GM12865 (cell line): ENCODE measurements around the gene PRM3.

Experiments used
- DNase-seq: peaks from one replicate; pipeline ENCODE4 v3.0.0; 2010; ENCODE audit warnings: low read depth
- H3K4me3 ChIP-seq: 2 replicates; pipeline ENCODE4 v1.5.1; 2011; ENCODE audit warnings: mild to moderate bottlenecking, low read depth, low read length, control low read depth
- TF ChIP-seq, protein P1 (sequence below): IDR thresholded peaks from 2 replicates; pipeline ENCODE4 v1.5.1; 2011; ENCODE audit warnings: low read length, control low read depth, low read depth, inconsistent platforms; ENCODE audit not compliant: insufficient read depth; ENCODE audit errors: missing control alignments

The PRM3 gene

DNA sequence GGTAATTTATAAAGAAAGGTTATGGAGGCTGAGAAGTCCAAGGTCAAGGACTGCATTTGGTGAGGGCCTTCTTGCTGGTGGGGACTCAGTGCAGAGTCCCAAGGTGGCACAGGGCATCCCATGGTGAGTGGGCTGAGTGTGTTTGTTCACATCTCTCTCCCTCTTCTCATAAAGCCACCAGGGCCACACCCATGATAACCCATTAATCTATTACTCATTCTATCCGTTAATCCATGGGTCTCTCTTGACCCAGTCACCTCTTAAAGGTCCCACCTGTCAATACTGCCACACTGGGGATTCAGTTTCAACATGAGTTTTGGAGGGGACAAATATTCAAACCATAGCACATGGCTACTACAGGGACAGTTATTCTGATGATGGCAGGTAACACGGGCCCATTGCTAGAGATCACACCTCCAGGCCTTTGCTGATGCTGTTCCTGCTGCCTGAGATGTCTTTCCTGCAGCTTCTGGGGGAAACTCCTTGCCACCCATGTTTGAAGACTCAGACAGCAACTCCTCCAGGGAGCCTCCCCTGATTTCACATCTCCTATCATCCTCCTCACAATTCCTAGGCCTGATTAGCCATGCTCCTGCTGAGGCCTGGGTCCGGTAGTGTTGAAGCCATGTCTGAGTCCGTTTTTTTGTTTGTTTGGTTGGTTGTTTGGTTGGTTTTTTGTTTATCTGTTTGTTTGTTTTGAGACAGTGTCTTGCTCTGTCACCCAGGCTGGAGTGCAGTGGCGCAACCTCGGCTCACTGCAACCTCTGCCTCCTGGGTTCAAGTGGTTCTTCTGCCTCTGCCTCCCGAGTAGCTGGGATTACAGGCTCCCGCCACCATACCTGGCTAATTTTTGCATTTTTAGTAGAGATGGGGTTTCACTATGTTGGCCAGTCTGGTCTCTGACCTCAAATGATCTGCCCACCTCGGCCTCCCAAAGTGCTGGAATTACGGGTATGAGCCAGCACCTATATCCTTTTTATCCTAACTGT, 33.5 kb downstream of the PRM3 start:
- no peak overlapping the region for H3K4me3 ChIP-seq
- DNase-seq: no peak
- TF ChIP-seq, protein P1, sequence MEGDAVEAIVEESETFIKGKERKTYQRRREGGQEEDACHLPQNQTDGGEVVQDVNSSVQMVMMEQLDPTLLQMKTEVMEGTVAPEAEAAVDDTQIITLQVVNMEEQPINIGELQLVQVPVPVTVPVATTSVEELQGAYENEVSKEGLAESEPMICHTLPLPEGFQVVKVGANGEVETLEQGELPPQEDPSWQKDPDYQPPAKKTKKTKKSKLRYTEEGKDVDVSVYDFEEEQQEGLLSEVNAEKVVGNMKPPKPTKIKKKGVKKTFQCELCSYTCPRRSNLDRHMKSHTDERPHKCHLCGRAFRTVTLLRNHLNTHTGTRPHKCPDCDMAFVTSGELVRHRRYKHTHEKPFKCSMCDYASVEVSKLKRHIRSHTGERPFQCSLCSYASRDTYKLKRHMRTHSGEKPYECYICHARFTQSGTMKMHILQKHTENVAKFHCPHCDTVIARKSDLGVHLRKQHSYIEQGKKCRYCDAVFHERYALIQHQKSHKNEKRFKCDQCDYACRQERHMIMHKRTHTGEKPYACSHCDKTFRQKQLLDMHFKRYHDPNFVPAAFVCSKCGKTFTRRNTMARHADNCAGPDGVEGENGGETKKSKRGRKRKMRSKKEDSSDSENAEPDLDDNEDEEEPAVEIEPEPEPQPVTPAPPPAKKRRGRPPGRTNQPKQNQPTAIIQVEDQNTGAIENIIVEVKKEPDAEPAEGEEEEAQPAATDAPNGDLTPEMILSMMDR: no peak

- DNase-seq: no peak
- TF ChIP-seq, protein P1: no peak
- no peak overlapping the region for H3K4me3 ChIP-seq
These were observed 34.9 kb downstream of the PRM3 start for GRCh38 chr16:11238272-11239202.

DNA sequence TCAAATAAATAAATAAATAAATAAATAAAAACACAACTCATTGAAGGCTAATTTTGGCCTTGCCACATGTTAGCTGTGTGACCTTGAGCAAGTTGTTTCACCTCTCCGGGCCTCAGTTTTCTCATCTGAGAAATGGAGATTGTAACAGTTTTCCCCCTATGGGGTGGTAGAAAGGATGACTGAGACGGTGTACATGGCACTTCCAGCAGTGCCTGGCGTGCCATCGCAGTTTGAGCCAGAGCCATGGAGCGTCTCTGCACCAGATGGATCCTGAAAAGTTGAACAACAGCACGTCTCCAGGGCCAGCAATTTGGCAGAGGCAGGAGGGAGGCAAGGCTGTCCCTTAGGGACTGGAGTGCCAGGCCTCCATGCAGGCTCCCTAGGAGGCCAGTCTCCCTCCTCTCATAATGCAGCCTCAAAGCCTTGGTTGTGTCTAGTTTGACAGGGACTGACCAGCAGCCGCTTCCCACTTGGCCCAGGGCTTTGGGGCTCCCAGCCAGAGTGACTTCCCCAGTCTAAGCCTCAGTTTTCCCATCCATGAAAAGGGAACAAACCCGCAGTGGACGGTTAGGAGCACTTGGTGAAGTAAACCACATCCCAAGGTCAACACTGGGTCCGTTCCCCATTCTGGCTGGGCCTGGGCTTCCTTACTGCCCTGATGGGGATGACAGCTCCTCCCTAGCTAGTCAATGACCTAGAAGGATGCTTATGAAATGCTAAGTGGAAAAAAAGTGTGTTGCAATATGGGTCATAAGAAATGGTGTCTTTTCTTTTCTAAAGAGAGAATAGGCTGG, 36.8 kb downstream of the PRM3 start:
- TF ChIP-seq, protein P1: no peak
- DNase-seq: no peak
- H3K4me3 ChIP-seq: no peak overlapping the region

DNA sequence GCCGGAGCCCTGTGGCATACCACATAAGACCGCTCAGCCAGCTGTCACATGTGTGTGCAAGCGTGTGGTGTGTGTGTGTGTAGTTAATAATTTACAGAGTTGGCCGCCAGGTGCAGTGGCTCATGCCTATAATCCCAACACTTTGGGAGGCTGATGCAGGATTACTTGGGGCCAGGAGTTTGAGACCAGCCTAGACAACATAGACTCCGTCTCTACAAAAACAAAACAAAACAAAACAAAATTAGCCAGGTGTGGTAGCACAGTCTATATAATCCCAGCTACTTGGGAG, 37.8 kb downstream of the PRM3 start:
- TF ChIP-seq, protein P1: no peak
- H3K4me3 ChIP-seq: no peak overlapping the region
- DNase-seq: no peak

DNA sequence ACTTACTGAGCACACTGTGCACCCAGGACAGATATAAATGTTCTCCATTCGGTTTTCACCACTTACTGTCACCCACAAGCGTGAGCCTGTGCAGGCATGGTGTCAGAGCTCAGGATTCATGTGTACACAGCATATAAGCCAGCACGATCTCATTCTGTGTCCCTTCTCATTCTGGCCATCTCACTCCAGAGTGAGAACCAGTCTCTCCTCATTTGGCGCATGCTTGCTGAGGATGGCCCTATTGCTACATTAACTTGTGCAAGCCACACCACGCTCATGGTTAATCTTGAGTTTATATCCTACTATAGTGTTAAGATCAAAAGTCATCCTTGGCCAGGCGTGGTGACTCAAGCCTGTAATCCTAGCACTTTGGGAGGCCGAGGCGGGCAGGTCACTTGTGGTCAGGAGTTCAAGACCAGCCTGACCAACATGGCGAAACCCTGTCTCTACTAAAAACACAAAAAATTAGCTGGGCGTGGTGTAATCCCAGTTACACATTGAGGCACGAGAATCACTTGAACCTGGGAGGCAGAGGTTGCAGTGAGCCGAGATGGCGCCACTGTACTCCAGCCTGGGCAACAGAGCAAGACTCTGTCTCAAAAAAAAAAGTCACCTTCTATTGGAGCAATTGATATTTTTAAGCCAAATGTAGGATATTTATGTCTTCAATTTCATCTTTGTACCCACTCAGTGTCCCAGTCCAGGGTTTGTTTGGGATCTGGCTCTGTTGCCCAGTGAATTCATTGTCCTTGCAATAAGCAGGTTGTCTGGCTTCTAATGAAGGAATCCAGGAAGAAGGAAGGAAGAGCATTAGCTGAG, 38.3 kb downstream of the PRM3 start:
- no peak for DNase-seq
- TF ChIP-seq, protein P1: no peak
- no peak overlapping the region for H3K4me3 ChIP-seq
